ENCODE data around the gene NDUFB5. TPM values are rescaled to one million over a fixed set of nuclear protein-coding genes. Genes with fewer than 3 reads are reported as not detected.

The NDUFB5 gene
- total RNA-seq, 3 donors from 2014 or later, result 123 to 139 (median 138) TPM

DNA sequence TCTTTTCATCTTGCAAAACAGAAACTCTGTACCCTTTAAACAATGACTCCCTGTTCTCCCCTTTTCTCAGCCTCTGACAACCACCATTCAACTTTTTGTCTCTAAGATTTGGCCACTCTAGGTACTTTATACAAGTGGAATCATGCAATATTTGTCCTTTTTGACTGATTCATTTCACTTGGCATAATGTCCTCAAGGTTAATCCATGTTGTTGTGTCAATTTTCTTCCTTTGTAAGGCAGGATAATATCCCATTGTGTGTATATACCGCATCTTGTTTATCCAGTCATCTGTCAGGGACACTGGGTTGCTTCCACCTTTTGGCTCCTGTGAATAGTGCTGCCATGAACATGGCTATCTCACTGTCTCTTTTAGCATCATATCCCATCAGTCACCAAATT, 58.5 kb downstream of the NDUFB5 start:
- intact Hi-C loops (cut with DNase I, micrococcal nuclease), result no loop called here
- Histone ChIP-seq H3K9me3 (no peaks in the 10 kb centered on the region), H3K4me3 (no peak overlapping the region), H3K36me3 (ENCODE audit: low read depth) (no peaks in the 10 kb centered on the region), H3K4me1 (ENCODE audit: low read depth) (no peaks in the 10 kb centered on the region)
- no peak for ATAC-seq
- no peak for DNase-seq
- TF ChIP-seq, protein P1, sequence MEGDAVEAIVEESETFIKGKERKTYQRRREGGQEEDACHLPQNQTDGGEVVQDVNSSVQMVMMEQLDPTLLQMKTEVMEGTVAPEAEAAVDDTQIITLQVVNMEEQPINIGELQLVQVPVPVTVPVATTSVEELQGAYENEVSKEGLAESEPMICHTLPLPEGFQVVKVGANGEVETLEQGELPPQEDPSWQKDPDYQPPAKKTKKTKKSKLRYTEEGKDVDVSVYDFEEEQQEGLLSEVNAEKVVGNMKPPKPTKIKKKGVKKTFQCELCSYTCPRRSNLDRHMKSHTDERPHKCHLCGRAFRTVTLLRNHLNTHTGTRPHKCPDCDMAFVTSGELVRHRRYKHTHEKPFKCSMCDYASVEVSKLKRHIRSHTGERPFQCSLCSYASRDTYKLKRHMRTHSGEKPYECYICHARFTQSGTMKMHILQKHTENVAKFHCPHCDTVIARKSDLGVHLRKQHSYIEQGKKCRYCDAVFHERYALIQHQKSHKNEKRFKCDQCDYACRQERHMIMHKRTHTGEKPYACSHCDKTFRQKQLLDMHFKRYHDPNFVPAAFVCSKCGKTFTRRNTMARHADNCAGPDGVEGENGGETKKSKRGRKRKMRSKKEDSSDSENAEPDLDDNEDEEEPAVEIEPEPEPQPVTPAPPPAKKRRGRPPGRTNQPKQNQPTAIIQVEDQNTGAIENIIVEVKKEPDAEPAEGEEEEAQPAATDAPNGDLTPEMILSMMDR (IDR thresholded peaks at IDR 0.05), result no peak

DNA sequence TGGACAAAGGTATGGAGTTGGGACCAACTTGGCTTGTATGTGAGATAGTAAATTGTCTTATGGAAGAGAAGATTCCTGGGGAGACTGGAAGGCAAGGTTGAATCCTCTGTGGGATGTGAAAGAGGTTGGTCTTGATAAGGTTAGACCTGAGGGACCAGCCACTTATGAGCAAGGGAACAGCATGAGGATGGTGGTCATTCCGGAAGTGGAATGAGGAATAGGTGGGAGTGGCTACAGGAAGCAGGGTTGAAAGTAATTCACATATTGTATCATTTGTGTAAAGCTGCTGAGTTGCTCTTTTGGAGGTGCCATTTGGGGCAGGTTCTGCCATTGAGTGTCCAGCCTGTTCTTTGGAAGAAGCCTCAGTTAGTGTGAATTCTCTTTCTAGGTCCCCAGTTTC, 61.4 kb downstream of the NDUFB5 start:
- Histone ChIP-seq H3K9me3 (no peaks in the 10 kb centered on the region), H3K4me1 (ENCODE audit: low read depth) (no peaks in the 10 kb centered on the region), H3K4me3 (no peak overlapping the region), H3K36me3 (ENCODE audit: low read depth) (no peaks in the 10 kb centered on the region)
- ATAC-seq (no peak), DNase-seq (no peak)
- TF ChIP-seq, protein P1 (IDR thresholded peaks at IDR 0.05), result no peak
- intact Hi-C loops (cut with DNase I, micrococcal nuclease), result no loop called here

GRCh38 chr3:179666436-179667035, 61.9 kb downstream of the NDUFB5 start:
- TF ChIP-seq, protein P1 (IDR thresholded peaks at IDR 0.05), result no peak
- H3K9me3 ChIP-seq, result no peaks in the 10 kb centered on the region
- intact Hi-C loops (cut with DNase I, micrococcal nuclease), result no loop called here
- no peaks in the 10 kb centered on the region for H3K36me3 ChIP-seq (ENCODE audit: low read depth)
- DNase-seq (no peak), ATAC-seq (no peak)
- no peaks in the 10 kb centered on the region for H3K4me1 ChIP-seq (ENCODE audit: low read depth)
- H3K4me3 ChIP-seq, result no peak overlapping the region

GRCh38 chr3:179668429-179668828, 63.8 kb downstream of the NDUFB5 start:
- H3K36me3 ChIP-seq (ENCODE audit: low read depth), result no peaks in the 10 kb centered on the region
- no peak overlapping the region for H3K4me3 ChIP-seq
- TF ChIP-seq, protein P1 (IDR thresholded peaks at IDR 0.05), result no peak
- intact Hi-C loops (cut with DNase I, micrococcal nuclease), result no loop called here
- no peak for DNase-seq
- no peak for ATAC-seq
- H3K4me1 ChIP-seq (ENCODE audit: low read depth), result no peaks in the 10 kb centered on the region
- H3K9me3 ChIP-seq, result no peaks in the 10 kb centered on the region

GRCh38 chr3:179670311-179670710, 65.7 kb downstream of the NDUFB5 start:
- H3K4me1 ChIP-seq (ENCODE audit: low read depth), result no peaks in the 10 kb centered on the region
- ATAC-seq (no peak), DNase-seq (no peak)
- TF ChIP-seq, protein P1 (IDR thresholded peaks at IDR 0.05), result no peak
- no peaks in the 10 kb centered on the region for H3K36me3 ChIP-seq (ENCODE audit: low read depth)
- no peak overlapping the region for H3K4me3 ChIP-seq
- intact Hi-C loops (cut with DNase I, micrococcal nuclease), result no loop called here
- H3K9me3 ChIP-seq, result no peaks in the 10 kb centered on the region

- no peaks in the 10 kb centered on the region for H3K4me1 ChIP-seq (ENCODE audit: low read depth)
- intact Hi-C loops (cut with DNase I, micrococcal nuclease), result no loop called here
- no peak for ATAC-seq
- DNase-seq, result no peak
- H3K4me3 ChIP-seq, result no peak overlapping the region
- TF ChIP-seq, protein P1 (IDR thresholded peaks at IDR 0.05), result no peak
- no peaks in the 10 kb centered on the region for H3K36me3 ChIP-seq (ENCODE audit: low read depth)
- no peaks in the 10 kb centered on the region for H3K9me3 ChIP-seq
Observed at GRCh38 chr3:179671309-179671708, 66.7 kb downstream of the NDUFB5 start.

Measured in mucosa of descending colon (tissue), 3 donors.